M059J (cell line): Measurements from ENCODE around the gene SNX30. TPM values are rescaled to one million over a fixed set of nuclear protein-coding genes. Genes with fewer than 3 reads are reported as not detected.

Experiments used
- DNase-seq: peaks from one replicate; pipeline ENCODE4 v3.0.0-alpha.2; 2012; ENCODE audit warnings: low read depth
- total RNA-seq: library from RNA; depleted of rRNA; stranded (reverse); fragments of >200 nt; shearing (Covaris generic); gene quantifications from 2 replicates; pipeline ENCODE4 v1.2.3, GENCODE V29; 2014

The SNX30 gene
- total RNA-seq, 1 experiment from 2014 or later = 11.0 TPM

DNA sequence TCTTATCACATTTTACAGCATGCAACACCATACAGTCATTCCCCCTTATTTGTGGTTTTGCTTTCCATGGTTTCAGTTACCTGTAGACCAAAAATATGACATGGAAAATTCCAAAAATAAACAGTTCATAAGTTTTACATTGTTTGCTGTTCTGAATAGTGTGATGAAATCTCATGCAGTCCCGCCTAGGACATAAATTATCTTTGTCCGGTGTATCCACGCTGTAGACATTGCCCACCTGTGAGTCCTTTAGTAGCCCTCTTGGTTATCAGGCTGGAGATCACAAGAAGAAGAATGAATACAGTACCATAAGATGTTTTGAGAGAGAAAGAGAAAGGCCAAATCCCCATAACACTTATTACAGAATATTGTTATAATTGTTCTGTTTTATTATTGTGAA is 72.1 kb downstream of the SNX30 start:
- no peak for DNase-seq

- DNase-seq = no peak
Observed at GRCh38 chr9:112823257-112823656, 72.7 kb downstream of the SNX30 start.

GRCh38 chr9:112831281-112831851 is 80.8 kb downstream of the SNX30 start:
- no peak for DNase-seq

- no peak for DNase-seq
Observed at GRCh38 chr9:112831969-112832368, 81.4 kb downstream of the SNX30 start.

GRCh38 chr9:112833081-112833480 is 82.5 kb downstream of the SNX30 start:
- DNase-seq = no peak

DNA sequence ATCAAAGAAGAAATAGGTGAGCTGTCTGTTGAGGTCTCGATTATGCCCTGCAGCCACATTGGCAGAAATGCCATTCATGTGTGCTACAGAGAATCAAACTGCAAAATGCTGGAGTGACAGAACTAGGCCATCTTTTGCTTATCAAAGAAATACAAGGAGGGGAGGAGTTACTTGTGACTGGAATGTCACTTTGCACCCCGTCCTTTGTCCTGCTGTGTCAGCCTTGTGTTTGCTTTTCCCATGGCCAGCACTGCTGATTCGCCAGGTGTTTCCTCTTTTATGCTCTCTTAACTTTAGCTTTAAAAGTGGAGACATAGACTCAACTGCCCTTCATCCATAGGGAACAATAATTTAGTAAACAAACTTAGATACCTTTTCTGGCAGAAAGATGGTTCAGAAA is 85.8 kb downstream of the SNX30 start:
- DNase-seq = no peak

GRCh38 chr9:112838342-112838741 is 87.8 kb downstream of the SNX30 start:
- no peak for DNase-seq

DNA sequence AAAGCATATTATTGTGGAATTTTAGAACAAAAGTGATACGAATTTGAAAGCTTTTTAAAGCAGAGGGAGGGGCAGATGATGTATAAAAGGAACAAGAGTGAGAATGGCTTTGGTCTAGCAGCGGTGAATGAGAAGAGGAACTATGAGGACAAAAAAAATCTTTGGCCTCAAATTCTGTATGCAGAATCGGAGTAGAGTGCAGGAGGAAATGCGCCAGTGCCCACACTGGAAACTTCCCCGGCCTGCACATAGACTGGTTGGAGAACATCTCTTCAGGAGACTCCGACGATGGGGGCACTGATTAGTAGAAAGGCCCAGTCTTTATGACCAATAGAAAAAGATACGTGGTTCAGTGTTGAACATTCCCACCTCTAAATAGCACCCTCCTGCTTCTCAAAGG is 88.8 kb downstream of the SNX30 start:
- DNase-seq = no peak

- no peak for DNase-seq
Observed at GRCh38 chr9:112841261-112841660, 90.7 kb downstream of the SNX30 start.

- DNase-seq = no peak
Observed at GRCh38 chr9:112842555-112842954, 92.0 kb downstream of the SNX30 start.

DNA sequence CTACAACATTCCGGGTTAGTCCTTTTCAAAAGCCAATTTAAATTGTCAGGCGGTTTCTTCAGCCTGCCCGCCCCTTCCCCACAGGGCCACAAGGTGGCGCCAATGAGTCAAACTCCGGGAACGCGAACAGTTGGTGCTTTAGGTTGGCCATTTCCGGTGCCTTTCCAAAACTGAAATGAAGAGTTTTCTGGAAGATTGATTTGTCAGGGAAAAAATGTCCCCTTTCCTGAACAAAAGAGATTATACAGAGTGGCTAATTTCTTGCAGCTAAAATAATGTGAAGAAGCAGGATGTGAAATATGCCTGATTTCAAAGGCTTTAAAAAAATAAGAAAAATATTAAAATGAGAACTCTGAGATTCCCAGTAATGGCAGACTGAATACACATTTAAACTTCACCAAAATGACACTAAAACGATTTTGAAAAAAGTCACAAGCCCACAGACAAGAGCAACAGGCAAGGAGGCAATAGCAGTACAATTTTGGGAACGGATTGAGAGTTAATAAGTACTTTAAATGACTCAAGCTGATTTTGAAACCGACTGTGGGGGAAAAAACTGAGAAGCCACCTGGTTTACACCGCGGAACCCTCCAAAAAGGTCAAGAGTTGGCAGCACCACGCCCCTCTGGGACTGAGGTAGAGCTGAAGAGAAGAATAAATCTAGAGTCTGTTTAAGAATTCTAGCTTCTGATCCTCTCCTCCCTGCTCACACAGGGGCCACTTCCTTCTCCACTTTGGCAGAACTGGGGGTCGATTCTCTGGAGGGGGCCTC is 94.4 kb downstream of the SNX30 start:
- DNase-seq = peak; percentile 66

GRCh38 chr9:112846528-112847488 is 96.2 kb downstream of the SNX30 start:
- DNase-seq = no peak

GRCh38 chr9:112848316-112849151 is 98.0 kb downstream of the SNX30 start:
- DNase-seq = no peak

GRCh38 chr9:112849363-112849922 is 98.9 kb downstream of the SNX30 start:
- DNase-seq = no peak

GRCh38 chr9:112850840-112851239 is 100.3 kb downstream of the SNX30 start:
- no peak for DNase-seq

DNA sequence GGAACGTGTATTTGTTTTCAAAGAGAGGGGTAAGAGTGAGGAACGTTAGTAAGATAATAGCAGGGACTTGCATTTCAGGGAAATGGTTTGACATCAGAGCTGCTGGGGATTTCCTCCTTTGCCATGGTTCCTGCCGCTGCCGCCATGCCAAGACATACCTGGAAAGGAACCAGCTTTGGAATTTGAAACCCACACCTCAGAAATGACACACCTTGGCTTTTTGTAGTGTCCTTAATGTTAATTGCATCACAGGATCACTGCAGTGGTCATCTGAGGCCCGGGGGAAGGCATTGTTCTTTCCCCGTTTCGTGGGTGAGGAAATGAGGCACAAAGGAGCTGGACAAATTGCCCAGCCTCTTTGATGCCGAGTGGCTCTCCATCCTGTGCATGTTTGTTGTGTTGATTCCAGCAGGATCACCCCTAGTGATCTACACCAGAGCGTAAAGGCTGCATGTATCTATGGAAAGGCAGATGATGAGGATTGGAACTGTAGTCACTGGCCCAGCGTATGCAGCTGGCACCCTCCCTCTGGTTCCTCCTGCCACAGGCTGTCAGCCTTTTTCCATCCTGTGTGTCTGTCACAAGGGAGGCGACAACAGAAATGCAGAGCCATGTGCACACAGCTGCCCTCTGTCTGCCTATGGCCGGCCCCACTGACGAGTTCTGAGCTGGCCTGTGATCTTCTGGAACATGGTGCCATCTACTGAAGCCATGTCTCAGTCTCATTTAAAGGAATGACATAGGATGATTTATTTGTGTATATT is 102.4 kb downstream of the SNX30 start:
- no peak for DNase-seq

- DNase-seq = no peak
Observed at GRCh38 chr9:112853882-112854585, 103.5 kb downstream of the SNX30 start.

- DNase-seq = no peak
Observed at GRCh38 chr9:112854657-112855056, 104.1 kb downstream of the SNX30 start.

GRCh38 chr9:112856200-112856599 is 105.6 kb downstream of the SNX30 start:
- DNase-seq = no peak

DNA sequence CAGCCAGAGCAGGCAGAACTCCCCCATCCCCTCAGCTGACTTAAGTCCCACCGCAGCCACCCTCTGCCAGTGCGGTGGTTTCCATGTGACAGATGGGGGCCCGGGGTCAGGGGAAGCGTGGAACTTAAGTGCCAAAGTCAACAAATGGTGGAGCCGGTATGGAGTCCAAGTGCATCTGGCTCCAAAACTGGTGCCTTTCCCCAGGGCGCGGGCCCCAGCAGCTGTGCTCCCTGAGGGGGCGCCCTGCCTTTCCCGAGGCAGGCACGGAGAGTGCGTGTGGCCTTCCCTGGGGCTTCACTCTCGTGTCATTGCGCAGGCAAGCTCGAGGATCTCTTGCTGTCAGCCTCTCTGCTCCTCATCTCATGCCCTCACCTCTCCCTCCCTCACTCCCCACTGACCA is 106.3 kb downstream of the SNX30 start:
- DNase-seq = no peak
